HG03060 (cell line): ENCODE data around the gene S1PR1.
"Not testable (repeated sequence)": the region's sequence is repeated elsewhere in the genome, so short reads cannot be mapped to it uniquely, and the experiment has no call there.

Source experiments
- ATAC-seq: cut with Tn5 transposase; IDR thresholded peaks from one replicate; pipeline ENCODE4 v1.9.1; 2021; ENCODE audit warnings: low read depth, moderate number of reproducible peaks; ENCODE audit not compliant: unreplicated experiment

Gene S1PR1

DNA sequence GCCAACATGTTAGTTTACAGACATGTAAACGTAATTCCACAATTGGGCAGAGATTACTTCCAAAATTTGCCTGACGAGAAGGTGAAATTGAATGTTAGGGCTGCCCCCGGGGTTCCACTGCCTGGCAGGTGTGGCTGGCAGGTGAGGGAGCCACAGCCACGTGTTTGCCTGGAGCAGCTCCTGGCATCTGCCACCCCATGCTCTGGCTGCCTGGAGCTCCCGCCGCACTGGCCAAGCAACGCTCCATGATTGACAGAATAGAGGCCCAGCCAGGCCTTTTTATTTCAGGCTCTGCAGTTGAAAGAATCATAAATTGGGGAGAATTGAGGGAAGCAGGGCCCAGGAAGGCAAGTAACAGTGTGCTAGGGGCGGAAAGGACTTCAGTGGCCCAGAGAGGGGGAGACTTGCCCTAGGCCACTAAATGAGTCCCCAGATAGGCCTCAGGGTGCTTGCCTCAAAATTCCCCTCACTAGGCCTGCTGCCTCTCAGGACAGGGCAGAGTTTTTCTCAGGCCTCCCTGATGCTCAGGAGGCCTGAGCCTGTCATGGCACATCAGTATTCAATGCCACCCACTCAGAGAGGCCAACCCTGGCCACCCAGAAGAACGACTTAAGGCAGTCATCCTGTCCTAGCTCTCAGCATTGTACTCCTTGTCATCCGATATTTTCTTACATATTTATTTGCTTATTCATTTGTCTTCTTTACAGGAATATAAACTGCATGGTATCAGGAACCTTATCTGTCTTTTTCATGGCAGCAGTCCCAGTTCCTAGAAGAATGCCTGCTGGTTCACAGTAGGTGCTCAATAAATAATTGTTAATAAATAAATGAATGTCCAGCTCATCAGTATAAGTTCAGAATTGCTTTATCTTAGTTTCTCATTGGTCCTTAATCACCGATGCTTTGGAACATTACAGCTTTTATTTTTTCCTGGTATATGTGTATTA is 16.6 kb upstream of the S1PR1 start:
- ATAC-seq: no peak

DNA sequence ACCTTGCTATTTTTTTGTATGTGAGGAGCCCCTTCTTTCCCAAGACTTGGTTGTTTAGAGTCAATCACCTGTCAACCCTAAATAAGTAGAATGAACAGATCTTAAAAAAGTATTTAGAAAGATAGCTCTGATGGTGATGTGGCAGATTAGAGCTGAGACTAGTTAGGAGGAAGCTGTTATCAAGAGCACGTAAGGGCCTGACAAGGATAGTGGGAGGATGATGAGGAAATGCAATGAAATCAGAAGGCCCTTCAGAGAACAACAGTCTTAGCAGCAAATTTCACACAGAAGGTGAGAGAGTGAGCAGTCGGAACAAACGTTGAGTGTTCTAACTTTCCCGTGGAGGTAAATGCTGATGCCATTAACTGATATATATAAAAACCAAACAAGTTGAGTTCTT is 15.9 kb upstream of the S1PR1 start:
- ATAC-seq: no peak

DNA sequence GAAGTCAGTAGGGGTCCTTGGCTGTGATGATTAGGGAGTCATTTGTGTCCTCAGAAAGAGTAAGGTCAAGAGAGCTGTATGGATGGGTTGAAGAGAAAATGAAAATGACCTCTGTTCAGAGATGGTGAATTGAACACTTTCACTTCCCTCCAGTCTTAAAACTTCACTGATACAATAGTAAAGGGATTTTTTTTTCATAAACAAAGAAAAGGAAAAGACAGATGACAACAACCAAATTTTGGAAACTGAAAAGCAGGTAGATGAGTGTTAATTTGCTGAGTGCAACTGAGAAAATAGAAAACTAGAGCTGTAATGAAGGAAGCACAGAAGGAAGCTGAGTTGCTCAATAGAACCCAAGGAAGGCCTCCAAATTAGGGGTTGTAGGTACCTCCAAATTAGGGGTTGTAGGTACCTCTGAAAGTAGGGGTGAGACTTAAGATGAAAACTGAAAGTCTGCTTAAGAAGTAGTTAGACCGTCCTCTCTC is 14.8 kb upstream of the S1PR1 start:
- ATAC-seq: peak; percentile 94

DNA sequence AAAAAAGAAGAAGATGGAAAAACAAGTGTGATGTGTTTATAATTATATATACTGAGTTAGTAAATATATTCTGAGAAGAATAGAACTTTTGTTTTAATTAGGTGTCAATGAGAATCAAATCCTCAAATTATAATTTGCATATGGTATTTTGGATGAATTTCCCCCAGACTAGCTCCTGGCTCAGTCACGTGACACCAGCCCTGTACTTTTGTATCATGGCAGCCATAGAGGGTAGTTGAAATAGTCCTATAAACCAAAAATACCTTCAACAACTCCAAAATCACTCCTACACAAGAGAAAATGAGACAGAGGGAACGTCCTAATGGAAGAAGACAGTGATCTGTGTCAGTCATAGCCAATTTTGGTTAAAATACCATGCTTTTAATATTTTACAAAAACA is 9.0 kb upstream of the S1PR1 start:
- no peak for ATAC-seq

DNA sequence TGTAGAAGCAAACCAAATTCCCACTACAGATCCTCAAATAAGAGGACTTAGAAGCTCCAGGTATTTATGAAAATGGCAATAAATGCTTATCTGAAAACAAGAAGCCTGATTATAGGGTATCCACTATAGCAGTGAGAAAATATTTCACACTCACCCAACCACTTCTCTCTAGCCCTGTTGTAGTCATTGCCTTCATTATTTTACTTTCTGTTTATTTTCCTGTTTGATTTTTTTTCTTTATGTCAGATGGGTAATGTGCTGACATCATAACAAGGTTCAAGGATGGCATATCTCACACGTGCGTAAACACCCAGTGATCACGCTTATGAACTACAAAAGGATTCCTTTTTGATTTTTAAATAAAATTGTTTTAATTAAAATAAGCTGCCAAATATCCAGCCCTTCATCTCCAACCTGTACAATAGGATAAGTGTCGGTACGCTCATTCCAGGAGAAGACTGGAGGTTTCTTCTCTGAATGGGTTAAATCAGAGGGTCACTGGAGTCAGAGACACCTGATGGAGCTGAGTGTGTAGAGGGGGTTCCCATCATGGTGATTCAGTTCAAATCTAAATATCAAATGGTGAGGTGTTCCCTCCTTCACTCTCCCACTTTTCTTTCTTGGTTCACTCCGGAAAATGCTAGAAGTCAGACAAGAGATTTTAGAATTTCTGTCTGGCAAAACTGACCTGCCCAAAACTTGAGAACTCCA is 8.2 kb upstream of the S1PR1 start:
- no peak for ATAC-seq

DNA sequence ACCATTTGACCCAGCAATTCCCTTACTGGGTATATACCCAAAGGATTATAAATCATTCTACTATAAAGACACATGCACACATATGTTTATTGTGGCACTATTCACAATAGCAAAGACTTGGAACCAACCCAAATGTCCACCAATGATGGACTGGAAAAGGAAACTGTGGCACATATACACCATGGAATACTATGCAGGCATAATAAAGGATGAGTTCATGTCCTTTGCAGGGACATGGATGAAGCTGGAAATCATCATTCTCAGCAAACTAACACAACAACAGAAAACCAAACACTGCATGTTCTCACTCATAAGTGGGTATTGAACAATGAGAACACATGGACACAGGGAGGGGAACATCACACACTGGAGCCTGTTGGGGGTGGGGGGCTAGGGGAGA is 4.6 kb upstream of the S1PR1 start:
- not testable (repeated sequence) for ATAC-seq

DNA sequence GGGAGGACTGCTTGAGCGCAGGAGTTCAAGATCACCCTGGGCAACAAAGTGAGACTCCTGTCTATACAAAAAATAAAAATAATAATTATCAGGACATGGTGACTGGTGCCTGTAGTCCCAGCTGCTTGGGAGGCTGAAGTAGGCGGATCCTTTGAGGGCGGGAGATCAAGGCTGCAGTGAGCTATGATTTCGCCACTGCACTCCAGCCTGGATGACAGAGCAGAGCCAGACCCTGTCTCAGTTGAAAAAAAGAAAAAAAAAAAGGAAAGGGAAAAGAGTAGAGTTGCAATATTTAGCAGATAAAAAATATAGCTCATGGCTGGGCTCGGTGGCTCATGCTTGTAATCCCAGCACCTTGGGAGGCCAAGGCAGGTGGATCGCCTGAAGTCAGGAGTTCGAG is 3.3 kb upstream of the S1PR1 start:
- no peak for ATAC-seq

DNA sequence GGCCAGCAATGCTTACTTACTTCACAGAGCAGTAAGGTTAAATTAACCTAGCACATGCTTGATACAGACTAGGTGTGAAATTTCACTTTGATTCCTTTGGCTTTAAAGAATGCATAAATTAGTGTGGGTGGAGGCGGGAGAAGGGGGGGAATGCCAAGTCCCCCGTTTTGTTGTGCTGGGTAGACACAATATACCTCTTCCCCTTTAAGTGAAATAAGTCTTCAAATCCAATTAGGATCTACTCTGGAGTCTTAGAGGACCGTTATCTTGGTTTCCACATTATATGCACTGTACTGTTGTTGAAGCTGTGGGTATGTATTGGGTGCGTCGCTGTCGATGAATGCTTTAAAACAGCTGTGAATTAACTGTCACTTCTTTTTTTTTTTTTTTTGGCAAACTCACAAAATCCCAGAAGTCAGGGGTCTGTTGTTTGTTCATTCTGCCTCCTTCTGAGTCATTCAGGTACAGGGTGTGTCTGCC is 1.6 kb upstream of the S1PR1 start:
- ATAC-seq: no peak

DNA sequence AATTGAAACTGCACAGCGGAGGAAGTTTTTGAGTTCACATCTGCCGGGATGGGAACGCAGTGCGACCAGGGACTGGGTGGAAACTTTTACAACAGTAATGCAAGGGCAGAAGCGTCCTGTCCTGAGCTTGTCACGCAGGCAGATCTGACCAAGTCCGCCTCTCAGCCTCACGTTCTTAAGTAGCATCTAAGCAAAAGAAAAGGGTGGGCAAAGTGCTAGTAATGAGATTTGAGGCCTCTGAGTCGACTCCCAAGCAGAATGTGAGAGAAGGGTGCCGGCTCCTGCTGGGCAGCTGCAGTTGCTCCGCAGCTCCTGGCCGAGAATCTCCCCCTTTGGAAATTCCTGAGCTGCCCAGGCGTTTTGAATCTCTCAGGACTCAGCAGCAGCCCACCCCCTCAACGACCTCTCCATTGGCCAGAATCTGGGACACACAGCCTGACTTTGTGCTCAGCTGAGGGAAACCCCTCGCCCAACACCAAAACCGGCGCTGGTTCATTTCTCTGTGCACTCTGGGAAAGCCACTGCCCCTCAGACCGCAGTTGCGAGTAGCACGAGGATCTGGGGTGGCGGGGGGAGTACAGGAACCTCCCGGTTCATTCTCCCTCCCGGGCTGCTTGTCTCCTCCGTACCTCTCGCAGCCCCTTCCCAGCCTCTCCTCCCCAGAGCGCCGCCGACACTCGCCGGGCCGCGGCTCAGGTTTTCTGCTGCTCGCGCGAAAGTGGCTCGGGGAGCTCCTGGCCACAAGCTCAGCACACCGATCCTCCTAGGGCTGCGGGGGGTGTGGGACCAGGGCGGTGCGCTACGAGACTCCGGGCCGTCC is 913 bp upstream of the S1PR1 start:
- peak; percentile 60 for ATAC-seq

DNA sequence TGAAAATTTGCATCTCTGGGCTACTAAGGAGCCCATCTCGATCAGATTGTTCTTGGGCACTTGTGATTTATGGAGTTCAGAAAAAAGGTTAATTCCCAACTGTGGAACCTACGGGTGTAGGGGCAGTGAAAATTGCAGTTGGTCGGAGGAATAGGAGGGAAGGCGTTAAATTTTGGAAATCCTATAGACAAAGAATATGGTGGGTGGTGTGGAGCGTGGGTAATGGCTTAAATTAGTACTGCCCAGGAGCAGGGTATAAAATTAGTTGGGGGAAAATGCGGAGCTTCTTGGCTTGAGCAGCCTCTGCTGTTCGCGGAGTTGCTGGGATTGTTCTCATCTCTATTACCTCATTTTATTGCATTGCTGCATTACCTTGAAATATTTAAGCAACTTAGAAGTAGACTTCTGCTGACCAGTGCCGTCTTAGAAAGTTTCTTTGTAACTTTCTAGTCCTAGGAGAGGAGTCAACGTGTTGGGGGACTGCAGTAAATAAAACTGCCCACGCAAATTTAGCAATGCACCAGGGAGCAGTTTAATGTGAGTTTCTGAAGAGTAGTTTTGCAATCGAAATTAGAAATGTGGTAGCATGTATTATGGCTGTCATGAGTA is 514 bp downstream of the S1PR1 start:
- ATAC-seq: no peak

DNA sequence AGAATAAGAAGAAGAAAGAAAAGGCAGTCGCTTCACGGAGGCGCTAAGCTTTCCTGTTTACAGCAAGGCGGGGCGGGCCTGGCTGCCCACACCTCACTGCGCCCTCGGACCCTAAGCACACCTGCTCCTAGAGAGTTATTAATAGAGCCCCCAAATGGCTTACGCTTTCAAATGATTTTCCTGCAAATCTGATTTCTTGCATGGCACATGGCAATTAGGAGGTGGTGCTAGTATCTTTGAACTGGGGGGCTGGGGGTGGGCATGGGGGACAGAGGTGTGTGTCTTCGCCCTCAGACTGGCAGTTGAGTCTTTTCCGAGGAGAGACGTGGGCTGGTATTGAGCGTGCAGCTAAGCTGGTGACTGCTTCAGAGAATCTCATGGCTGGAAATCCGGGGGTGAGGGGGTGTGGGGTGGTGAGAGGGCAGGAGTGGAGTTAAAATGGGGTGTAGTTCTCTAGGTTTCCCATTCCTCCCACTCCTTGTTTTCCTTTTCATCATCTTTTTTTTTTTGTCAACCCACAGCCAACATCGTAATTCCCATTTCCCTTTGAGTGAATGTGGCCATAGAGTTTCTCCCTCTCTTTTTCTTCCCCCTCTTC is 1.3 kb downstream of the S1PR1 start:
- no peak for ATAC-seq

DNA sequence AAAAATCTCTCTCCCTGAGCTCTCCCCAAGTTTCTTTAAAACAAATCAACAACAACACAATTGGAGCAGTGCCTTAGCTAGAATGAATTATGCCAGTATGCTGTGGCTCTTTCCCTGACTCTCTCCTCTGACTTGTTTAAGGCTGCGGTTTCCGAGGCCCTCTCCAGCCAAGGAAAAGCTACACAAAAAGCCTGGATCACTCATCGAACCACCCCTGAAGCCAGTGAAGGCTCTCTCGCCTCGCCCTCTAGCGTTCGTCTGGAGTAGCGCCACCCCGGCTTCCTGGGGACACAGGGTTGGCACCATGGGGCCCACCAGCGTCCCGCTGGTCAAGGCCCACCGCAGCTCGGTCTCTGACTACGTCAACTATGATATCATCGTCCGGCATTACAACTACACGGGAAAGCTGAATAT is 1.9 kb downstream of the S1PR1 start:
- ATAC-seq: no peak

DNA sequence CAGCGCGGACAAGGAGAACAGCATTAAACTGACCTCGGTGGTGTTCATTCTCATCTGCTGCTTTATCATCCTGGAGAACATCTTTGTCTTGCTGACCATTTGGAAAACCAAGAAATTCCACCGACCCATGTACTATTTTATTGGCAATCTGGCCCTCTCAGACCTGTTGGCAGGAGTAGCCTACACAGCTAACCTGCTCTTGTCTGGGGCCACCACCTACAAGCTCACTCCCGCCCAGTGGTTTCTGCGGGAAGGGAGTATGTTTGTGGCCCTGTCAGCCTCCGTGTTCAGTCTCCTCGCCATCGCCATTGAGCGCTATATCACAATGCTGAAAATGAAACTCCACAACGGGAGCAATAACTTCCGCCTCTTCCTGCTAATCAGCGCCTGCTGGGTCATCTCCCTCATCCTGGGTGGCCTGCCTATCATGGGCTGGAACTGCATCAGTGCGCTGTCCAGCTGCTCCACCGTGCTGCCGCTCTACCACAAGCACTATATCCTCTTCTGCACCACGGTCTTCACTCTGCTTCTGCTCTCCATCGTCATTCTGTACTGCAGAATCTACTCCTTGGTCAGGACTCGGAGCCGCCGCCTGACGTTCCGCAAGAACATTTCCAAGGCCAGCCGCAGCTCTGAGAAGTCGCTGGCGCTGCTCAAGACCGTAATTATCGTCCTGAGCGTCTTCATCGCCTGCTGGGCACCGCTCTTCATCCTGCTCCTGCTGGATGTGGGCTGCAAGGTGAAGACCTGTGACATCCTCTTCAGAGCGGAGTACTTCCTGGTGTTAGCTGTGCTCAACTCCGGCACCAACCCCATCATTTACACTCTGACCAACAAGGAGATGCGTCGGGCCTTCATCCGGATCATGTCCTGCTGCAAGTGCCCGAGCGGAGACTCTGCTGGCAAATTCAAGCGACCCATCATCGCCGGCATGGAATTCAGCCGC is 2.5 kb downstream of the S1PR1 start:
- ATAC-seq: no peak

DNA sequence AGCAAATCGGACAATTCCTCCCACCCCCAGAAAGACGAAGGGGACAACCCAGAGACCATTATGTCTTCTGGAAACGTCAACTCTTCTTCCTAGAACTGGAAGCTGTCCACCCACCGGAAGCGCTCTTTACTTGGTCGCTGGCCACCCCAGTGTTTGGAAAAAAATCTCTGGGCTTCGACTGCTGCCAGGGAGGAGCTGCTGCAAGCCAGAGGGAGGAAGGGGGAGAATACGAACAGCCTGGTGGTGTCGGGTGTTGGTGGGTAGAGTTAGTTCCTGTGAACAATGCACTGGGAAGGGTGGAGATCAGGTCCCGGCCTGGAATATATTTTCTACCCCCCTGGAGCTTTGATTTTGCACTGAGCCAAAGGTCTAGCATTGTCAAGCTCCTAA is 3.2 kb downstream of the S1PR1 start:
- no peak for ATAC-seq

DNA sequence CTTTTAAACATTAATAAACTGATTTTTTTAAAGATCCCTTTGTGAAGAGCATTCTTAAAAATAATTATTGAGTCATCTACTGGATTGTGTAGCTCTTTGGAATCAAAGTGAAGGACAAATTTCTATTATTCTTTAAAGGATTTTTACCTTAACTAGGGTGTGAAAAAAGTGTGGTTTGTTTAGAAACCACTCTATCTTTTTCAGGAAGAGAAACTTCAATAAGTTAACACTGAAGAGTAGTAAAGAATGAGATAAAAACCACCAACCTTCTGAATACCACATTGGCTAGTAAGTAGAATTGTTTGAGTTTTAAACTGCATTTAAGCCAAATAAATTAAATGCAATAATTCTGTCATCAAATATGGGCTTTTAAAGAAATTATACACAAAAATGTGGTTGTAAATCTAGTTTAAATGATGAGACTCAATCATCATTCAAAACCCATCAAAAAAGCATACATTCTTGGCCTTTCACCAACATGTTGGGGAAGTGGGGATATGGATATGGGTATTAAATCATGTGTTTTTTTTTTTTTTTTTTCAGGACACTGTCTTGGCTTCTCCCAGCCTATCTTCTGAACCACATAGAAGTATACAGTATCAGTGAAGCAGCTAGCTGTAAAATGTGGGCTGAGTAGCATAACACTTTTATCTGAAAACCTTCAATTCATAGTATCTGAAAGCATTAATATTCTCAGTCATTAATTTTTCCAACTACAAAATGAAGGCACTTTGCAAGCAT is 4.8 kb downstream of the S1PR1 start:
- ATAC-seq: peak; percentile 36

DNA sequence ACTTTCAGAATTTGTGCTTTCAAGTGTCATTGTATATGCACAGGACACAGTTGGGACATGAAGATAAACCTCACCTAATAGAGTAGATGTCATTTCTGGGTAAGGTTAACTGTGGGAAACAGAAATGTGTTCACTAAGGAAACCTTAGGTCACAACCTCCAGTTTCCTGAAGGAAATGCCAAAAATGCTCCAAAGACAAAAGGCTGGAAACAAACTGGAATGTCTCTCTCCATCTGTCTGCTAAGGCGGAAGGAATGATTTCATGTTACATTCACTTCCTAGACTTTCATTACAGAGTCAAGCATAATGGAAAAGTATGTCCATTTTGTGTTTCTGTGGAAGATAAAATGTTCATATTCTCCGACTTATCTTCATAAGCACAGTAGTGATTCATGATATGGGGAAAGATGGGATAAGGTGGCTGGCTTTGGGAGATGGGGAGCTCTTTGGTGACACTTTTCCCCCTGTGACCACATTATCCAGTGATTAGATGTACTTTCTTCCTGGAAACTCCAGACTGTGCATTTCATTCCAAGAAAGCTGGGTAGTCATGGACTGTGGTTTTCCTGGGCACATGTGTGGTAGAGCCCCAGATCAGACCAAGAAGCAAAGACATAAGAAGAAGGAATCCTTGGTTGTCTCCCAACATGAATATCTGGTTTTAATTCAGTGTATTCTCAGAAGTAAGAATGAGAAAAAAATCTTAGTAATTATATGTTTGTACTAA is 5.7 kb downstream of the S1PR1 start:
- no peak for ATAC-seq

DNA sequence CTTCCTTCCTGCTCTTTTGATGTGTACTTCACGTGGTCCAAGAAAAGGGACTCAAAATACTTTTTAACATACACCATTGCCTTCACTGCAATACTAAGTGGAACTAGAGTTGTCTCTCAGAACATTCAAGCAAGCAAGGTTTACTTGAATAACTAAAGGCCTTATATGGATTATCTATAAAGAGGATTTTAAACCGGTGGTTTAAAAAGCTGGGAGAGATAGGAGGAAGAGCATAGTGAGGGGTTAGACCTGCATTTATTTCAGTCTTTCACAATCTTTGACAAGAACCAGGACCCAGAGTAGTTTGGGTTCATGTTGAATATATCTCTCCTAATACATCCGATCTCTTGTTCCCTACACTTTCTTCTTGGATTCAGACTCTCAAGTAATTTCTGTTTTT is 6.9 kb downstream of the S1PR1 start:
- no peak for ATAC-seq
